ENCODE measurements around the gene ANAPC4. TPM values are rescaled to one million over a fixed set of nuclear protein-coding genes. Genes with fewer than 3 reads are reported as not detected.

Gene ANAPC4
- total and polyA plus RNA-seq, 2 experiments from 2014 or later, result 18.6 to 23.1 TPM

DNA sequence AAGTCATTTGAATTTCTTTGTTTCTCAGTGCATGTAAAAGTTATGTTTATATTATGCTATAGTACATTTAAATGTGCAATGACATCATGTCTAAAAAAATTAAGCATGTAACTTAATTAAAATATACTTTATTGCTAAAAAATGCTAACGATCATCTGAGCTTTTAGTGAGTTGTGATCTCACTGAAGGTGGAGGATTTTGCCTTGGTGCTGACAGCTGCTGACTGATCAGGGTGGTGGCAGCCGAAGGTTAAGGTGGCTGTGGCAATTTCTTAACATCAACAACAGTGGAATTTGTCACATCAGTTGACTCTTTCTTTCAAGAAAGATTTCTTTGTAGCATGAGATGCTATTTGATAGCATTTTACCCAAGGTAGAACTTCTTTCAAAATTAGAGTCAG is 6.6 kb downstream of the ANAPC4 start:
- no peaks in the 10 kb centered on the region for H3K36me3 ChIP-seq (replicated peaks; ENCODE audit: insufficient read depth, low read depth)

DNA sequence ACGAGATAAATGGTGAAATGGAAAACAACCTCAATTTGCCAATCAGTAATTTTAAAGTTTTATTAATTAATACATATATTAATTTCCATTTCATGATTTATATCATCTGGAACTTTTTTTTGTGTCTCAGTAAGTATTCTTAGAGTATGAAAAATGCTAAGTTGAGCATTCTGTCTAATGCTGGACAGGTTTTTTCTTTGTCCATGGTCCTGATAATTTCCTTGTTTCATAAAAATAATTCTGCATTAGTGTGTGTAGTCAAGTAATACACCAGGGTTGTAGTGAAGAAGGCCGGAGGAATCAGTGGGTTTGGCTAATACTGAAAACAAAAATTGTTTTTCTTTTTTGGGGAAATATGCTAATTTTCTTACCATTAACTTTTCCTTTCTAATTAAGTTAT is 9.9 kb downstream of the ANAPC4 start:
- TF ChIP-seq, protein P1, sequence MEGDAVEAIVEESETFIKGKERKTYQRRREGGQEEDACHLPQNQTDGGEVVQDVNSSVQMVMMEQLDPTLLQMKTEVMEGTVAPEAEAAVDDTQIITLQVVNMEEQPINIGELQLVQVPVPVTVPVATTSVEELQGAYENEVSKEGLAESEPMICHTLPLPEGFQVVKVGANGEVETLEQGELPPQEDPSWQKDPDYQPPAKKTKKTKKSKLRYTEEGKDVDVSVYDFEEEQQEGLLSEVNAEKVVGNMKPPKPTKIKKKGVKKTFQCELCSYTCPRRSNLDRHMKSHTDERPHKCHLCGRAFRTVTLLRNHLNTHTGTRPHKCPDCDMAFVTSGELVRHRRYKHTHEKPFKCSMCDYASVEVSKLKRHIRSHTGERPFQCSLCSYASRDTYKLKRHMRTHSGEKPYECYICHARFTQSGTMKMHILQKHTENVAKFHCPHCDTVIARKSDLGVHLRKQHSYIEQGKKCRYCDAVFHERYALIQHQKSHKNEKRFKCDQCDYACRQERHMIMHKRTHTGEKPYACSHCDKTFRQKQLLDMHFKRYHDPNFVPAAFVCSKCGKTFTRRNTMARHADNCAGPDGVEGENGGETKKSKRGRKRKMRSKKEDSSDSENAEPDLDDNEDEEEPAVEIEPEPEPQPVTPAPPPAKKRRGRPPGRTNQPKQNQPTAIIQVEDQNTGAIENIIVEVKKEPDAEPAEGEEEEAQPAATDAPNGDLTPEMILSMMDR (IDR thresholded peaks at IDR 0.05; ENCODE audit: poor library complexity), result no peak
- TF ChIP-seq EZH2phosphoT487 (IDR thresholded peaks at IDR 0.05; ENCODE audit: low read depth, severe bottlenecking, unreplicated experiment), result no peak
- TF ChIP-seq EZH2 (IDR thresholded peaks at IDR 0.05; ENCODE audit: borderline replicate concordance), result no peak
- no peak overlapping the region for H3K4me3 ChIP-seq
- WGBS (ENCODE audit: low lambda C conversion rate, missing lambda C conversion rate), result 97% methylated on average over 2 of the region's 2 CpGs
- no peak overlapping the region for H2AFZ ChIP-seq
- no peaks in the 10 kb centered on the region for H3K79me2 ChIP-seq
- H3K4me1 ChIP-seq (ENCODE audit: insufficient read depth), result no peaks in the 10 kb centered on the region
- H3K4me2 ChIP-seq, result no peak overlapping the region
- H3K36me3 ChIP-seq (replicated peaks; ENCODE audit: insufficient read depth, low read depth), result no peaks in the 10 kb centered on the region
- no peaks in the 10 kb centered on the region for H4K20me1 ChIP-seq (ENCODE audit: insufficient read depth, poor library complexity, severe bottlenecking)
- DNase-seq (ENCODE audit: low spot score), result no peak
- no peaks in the 10 kb centered on the region for H3K9me3 ChIP-seq (ENCODE audit: low read depth)
- H3K27me3 ChIP-seq, result no peaks in the 10 kb centered on the region
- no peaks in the 10 kb centered on the region for H3K9me2 ChIP-seq (replicated peaks; ENCODE audit: insufficient read depth)
- no peak overlapping the region for H3K27ac ChIP-seq

More for the DNA sequence above, 6.6 kb downstream of the ANAPC4 start:
- Histone ChIP-seq H2AFZ (no peak overlapping the region), H3K9me2 (replicated peaks; ENCODE audit: insufficient read depth) (no peaks in the 10 kb centered on the region), H3K4me1 (ENCODE audit: insufficient read depth) (no peaks in the 10 kb centered on the region), H3K27me3 (no peaks in the 10 kb centered on the region), H3K79me2 (peaks cover 11% of the 10 kb centered on the region), H3K27ac (no peak overlapping the region), H4K20me1 (ENCODE audit: insufficient read depth, poor library complexity, severe bottlenecking) (no peaks in the 10 kb centered on the region), H3K4me3 (no peak overlapping the region), H3K4me2 (no peak overlapping the region), H3K9me3 (ENCODE audit: low read depth) (no peaks in the 10 kb centered on the region)
- 69% methylated on average over 2 of the region's 2 CpGs for WGBS (ENCODE audit: low lambda C conversion rate, missing lambda C conversion rate)
- DNase-seq (ENCODE audit: low spot score), result no peak
- TF ChIP-seq EZH2 (IDR thresholded peaks at IDR 0.05; ENCODE audit: borderline replicate concordance) (no peak), EZH2phosphoT487 (IDR thresholded peaks at IDR 0.05; ENCODE audit: low read depth, severe bottlenecking, unreplicated experiment) (no peak)
- TF ChIP-seq, protein P1 (IDR thresholded peaks at IDR 0.05; ENCODE audit: poor library complexity), result no peak

DNA sequence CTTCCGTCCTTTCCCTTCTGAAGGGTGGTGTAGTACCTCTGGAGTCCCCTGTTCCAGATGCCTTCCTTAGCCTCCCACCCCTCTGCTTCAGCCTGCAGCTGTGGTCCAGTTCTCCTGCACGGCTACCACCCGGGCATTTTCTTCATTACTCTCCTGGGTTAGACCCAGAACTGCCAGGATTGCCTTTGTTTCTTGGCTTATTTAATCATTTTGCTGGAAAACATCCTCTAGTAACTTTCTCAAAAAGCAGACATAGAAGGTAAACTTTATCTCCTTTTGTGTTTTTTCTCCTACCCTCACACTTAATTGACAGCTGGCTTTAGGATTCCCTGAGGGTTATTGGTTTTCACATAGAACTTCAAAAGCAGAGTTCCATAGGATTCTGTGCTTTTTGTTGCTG is 20.2 kb downstream of the ANAPC4 start:
- Histone ChIP-seq H3K36me3 (replicated peaks; ENCODE audit: insufficient read depth, low read depth) (peaks cover 4% of the 10 kb centered on the region), H3K27me3 (no peaks in the 10 kb centered on the region), H3K4me2 (no peak overlapping the region), H3K4me1 (ENCODE audit: insufficient read depth) (no peaks in the 10 kb centered on the region), H4K20me1 (ENCODE audit: insufficient read depth, poor library complexity, severe bottlenecking) (no peaks in the 10 kb centered on the region), H3K27ac (no peak overlapping the region), H3K4me3 (no peak overlapping the region), H3K9me3 (ENCODE audit: low read depth) (no peaks in the 10 kb centered on the region), H3K9me2 (replicated peaks; ENCODE audit: insufficient read depth) (no peaks in the 10 kb centered on the region), H3K79me2 (no peaks in the 10 kb centered on the region), H2AFZ (no peak overlapping the region)
- TF ChIP-seq, protein P1 (IDR thresholded peaks at IDR 0.05; ENCODE audit: poor library complexity), result no peak
- TF ChIP-seq EZH2 (IDR thresholded peaks at IDR 0.05; ENCODE audit: borderline replicate concordance) (no peak), EZH2phosphoT487 (IDR thresholded peaks at IDR 0.05; ENCODE audit: low read depth, severe bottlenecking, unreplicated experiment) (no peak)
- no peak for DNase-seq (ENCODE audit: low spot score)
- WGBS (ENCODE audit: low lambda C conversion rate, missing lambda C conversion rate), result 98% methylated on average over 3 of the region's 3 CpGs

DNA sequence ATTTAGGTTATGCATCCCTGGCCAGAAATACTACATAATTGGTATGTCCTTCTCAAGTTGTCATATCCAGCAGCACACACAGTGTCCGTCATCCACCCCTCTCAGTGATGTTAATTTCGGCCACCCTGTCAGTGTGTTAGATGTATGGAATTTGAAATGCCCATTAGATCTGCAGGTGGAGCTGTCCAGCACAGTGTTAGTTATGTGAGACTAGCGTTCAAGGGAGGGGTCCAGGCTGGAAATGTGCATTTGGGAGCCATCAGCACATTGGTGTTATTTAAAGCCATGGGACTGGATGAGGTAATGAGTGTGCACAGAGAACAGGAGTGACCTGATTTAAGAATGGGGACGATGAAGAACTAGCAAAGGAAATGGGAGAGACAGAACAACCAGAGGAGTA is 22.4 kb downstream of the ANAPC4 start:
- DNase-seq (ENCODE audit: low spot score), result no peak
- H3K4me2 ChIP-seq, result no peak overlapping the region
- no peak overlapping the region for H2AFZ ChIP-seq
- H3K9me2 ChIP-seq (replicated peaks; ENCODE audit: insufficient read depth), result no peaks in the 10 kb centered on the region
- peaks cover 4% of the 10 kb centered on the region for H3K36me3 ChIP-seq (replicated peaks; ENCODE audit: insufficient read depth, low read depth)
- no peaks in the 10 kb centered on the region for H4K20me1 ChIP-seq (ENCODE audit: insufficient read depth, poor library complexity, severe bottlenecking)
- 96% methylated on average over 4 of the region's 4 CpGs for WGBS (ENCODE audit: low lambda C conversion rate, missing lambda C conversion rate)
- no peaks in the 10 kb centered on the region for H3K4me1 ChIP-seq (ENCODE audit: insufficient read depth)
- no peaks in the 10 kb centered on the region for H3K27me3 ChIP-seq
- TF ChIP-seq EZH2 (IDR thresholded peaks at IDR 0.05; ENCODE audit: borderline replicate concordance) (no peak), EZH2phosphoT487 (IDR thresholded peaks at IDR 0.05; ENCODE audit: low read depth, severe bottlenecking, unreplicated experiment) (no peak)
- TF ChIP-seq, protein P1 (IDR thresholded peaks at IDR 0.05; ENCODE audit: poor library complexity), result no peak
- H3K79me2 ChIP-seq, result no peaks in the 10 kb centered on the region
- H3K9me3 ChIP-seq (ENCODE audit: low read depth), result no peaks in the 10 kb centered on the region
- H3K27ac ChIP-seq, result no peak overlapping the region
- H3K4me3 ChIP-seq, result no peak overlapping the region

All from hepatocyte (in vitro differentiated cells).